B cell (primary cell): ENCODE measurements around the gene NUP98. TPM values are rescaled to one million over a fixed set of nuclear protein-coding genes. Genes with fewer than 3 reads are reported as not detected.

Experiments
- ATAC-seq: fragments of 200-7000 bp; cut with Tn5 transposase; one replicate; pipeline ENCODE4 v1.10.0; 2021; ENCODE audit warnings: low read depth, mild to moderate bottlenecking, moderate number of reproducible peaks, moderate library complexity
- CTCF ChIA-PET: fragments of 350-600 bp; sonication (Branson Sonifier 250); formaldehyde crosslinking; loops from one replicate; lab custom pipeline; 2021; ENCODE audit warnings: antibody characterized with exemption, inconsistent platforms; lab: Charles Lee
- POLR2A ChIA-PET: fragments of 350-600 bp; sonication (Branson Sonifier 250); formaldehyde crosslinking; loops from one replicate; lab custom pipeline; 2021; ENCODE audit warnings: antibody characterized with exemption; lab: Charles Lee
- DNase-seq: peaks from one replicate; pipeline ENCODE4 v3.0.0; 2013
- H2AFZ ChIP-seq: 2 replicates; pipeline ENCODE4 v1.6.1; 2012; ENCODE audit warnings: mild to moderate bottlenecking, low read depth, low read length; ENCODE audit not compliant: insufficient read depth, poor library complexity, severe bottlenecking
- H3K27ac ChIP-seq, 2 donors: 1 replicate in 1 of 2; 2 replicates in 1 of 2; pipeline ENCODE4 v1.5.1; 2012 to 2013; ENCODE audit warnings: low read length in 2 of 2, mild to moderate bottlenecking in 2 of 2, moderate library complexity in 1 of 2
- H3K27me3 ChIP-seq, 4 experiments: fragments of 200-600 bp in 1 of 4; sonication (generic) in 1 of 4; replicated peaks in 1 of 4; 1 replicate in 2 of 4; 2 replicates in 2 of 4; pipeline versions ENCODE4 v1.6.1 to v1.7.0; 2013 to 2016; ENCODE audit warnings: low read length in 3 of 4, mild to moderate bottlenecking in 2 of 4, mixed read lengths in 1 of 4, moderate library complexity in 1 of 4; ENCODE audit not compliant: insufficient read depth in 4 of 4, control insufficient read depth in 3 of 4; ENCODE audit errors: control extremely low read depth in 1 of 4
- H3K36me3 ChIP-seq, 2 experiments: replicated peaks in 1 of 2; 1 replicate in 1 of 2; 2 replicates in 1 of 2; pipeline versions ENCODE4 v1.6.1 to v1.7.1; 2013; ENCODE audit warnings: low read length in 1 of 2; ENCODE audit not compliant: insufficient read depth in 2 of 2, control insufficient read depth in 1 of 2; ENCODE audit errors: control extremely low read depth in 1 of 2, extremely low read depth in 1 of 2
- H3K4me1 ChIP-seq, 2 donors: fragments of 200-600 bp in 1 of 2; sonication (generic) in 1 of 2; 1 replicate in 1 of 2; 2 replicates in 1 of 2; pipeline versions ENCODE4 v1.5.1 to v1.6.1; 2013 to 2017; ENCODE audit warnings: low read length in 2 of 2; ENCODE audit not compliant: control insufficient read depth in 2 of 2, insufficient read depth in 2 of 2
- H3K4me2 ChIP-seq: replicated peaks from 2 replicates; pipeline ENCODE3; 2012; ENCODE audit warnings: mild to moderate bottlenecking, low read depth, low read length; ENCODE audit not compliant: poor library complexity, severe bottlenecking
- H3K4me3 ChIP-seq, 5 experiments: fragments of 200-600 bp in 1 of 5; sonication (generic) in 1 of 5; 1 replicate in 3 of 5; 2 replicates in 2 of 5; pipeline versions ENCODE4 v1.5.1 to v1.7.0; 2011 to 2016; ENCODE audit warnings: low read length in 4 of 5, mild to moderate bottlenecking in 4 of 5, low read depth in 2 of 5, control low read depth in 1 of 5, moderate library complexity in 1 of 5; ENCODE audit not compliant: insufficient read depth in 1 of 5; ENCODE audit errors: control extremely low read depth in 1 of 5, extremely low read depth in 1 of 5
- H3K79me2 ChIP-seq: fragments of 200-600 bp; sonication (generic); one replicate; pipeline ENCODE4 v1.6.0; 2016; ENCODE audit warnings: low read length; ENCODE audit not compliant: control insufficient read depth, insufficient read depth
- H3K9ac ChIP-seq: fragments of 200-600 bp; sonication (generic); 2 replicates; pipeline ENCODE4 v1.6.1; 2017; ENCODE audit warnings: mild to moderate bottlenecking, low read length, moderate library complexity
- H3K9me3 ChIP-seq, 3 donors: one replicate each; pipeline versions ENCODE4 v1.6.1 to v1.7.1; 2013; ENCODE audit warnings: low read length in 2 of 3; ENCODE audit not compliant: control insufficient read depth in 2 of 3, insufficient read depth in 1 of 3; ENCODE audit errors: control extremely low read depth in 1 of 3
- H4K20me1 ChIP-seq: 2 replicates; pipeline ENCODE4 v1.6.0; 2012; ENCODE audit warnings: mild to moderate bottlenecking, low read length; ENCODE audit not compliant: insufficient read depth, control insufficient read depth, poor library complexity, severe bottlenecking
- H3K27ac Mint-ChIP-seq: one replicate; pipeline ENCODE4 v1.8.0; 2021; ENCODE audit warnings: mixed read lengths
- H3K27me3 Mint-ChIP-seq: one replicate; pipeline ENCODE4 v1.8.0; 2021; ENCODE audit warnings: mixed read lengths
- H3K4me1 Mint-ChIP-seq: one replicate; pipeline ENCODE4 v1.8.0; 2021; ENCODE audit warnings: mixed read lengths
- H3K4me3 Mint-ChIP-seq: one replicate; pipeline ENCODE4 v1.8.0; 2021; ENCODE audit warnings: mixed read lengths
- H3K9me3 Mint-ChIP-seq: one replicate; pipeline ENCODE4 v1.8.0; 2022; ENCODE audit warnings: mixed read lengths; ENCODE audit not compliant: insufficient read depth
- EZH2 ChIP-seq: IDR thresholded peaks from 2 replicates; pipeline ENCODE4 v1.6.1; 2012; ENCODE audit warnings: borderline replicate concordance, low read depth, mild to moderate bottlenecking, moderate library complexity, low read length; ENCODE audit not compliant: insufficient read depth, poor library complexity, severe bottlenecking
- WGBS: methylation state at CpG from one replicate; pipeline ENCODE4 v1.1.5; 2013; ENCODE audit warnings: missing lambda C conversion rate; ENCODE audit not compliant: insufficient coverage; 5-methylcytosine and 5-hydroxymethylcytosine counted together
- intact Hi-C: fragments of 100-400 bp; cut with micrococcal nuclease; formaldehyde crosslinking; loops from one replicate; pipeline ENCODE4 v1.10.0; 2022
- polyA plus RNA-seq: library from polyadenylated mRNA; depleted of rRNA; stranded (reverse); fragments of >200 nt; gene quantifications from 2 replicates; pipeline ENCODE4 v1.2.3, GENCODE V29; 2012
- total RNA-seq, 2 donors: library from RNA; stranded (reverse); fragments of 120-200 nt in 1 of 2; gene quantifications; 1 replicate in 1 of 2; 2 replicates in 1 of 2; pipeline versions ENCODE4 v1.2.3 to v1.2.4, GENCODE V29; 2013 to 2022
- TF ChIP-seq, protein P1 (sequence below): fragments of 200-600 bp; IDR thresholded peaks from one replicate; pipeline ENCODE4 v1.8.0; 2022; ENCODE audit warnings: antibody characterized with exemption, mild to moderate bottlenecking

Gene NUP98
- total and polyA plus RNA-seq, 2 donors (not counting 1 experiment from before 2014, with no cell fraction given) = 99.8 to 111 TPM

- ATAC-seq (no peak), DNase-seq (no peak)
- H3K27ac ChIP-seq = peak overlapping the region in 1 of 2 donors; percentile 35
- Mint-ChIP-seq H3K27ac (peak overlapping the region; percentile 53), H3K4me1 (peaks cover 37% of the 10 kb centered on the region), H3K27me3 (no peaks in the 10 kb centered on the region), H3K9me3 (no peaks in the 10 kb centered on the region), H3K4me3 (no peak overlapping the region)
- peaks cover 0 to 55% of the 10 kb centered on the region in 2 experiments for H3K36me3 ChIP-seq
- WGBS = 100% methylated on average over 3 of the region's 3 CpGs
- no peak for TF ChIP-seq EZH2
- TF ChIP-seq, protein P1, sequence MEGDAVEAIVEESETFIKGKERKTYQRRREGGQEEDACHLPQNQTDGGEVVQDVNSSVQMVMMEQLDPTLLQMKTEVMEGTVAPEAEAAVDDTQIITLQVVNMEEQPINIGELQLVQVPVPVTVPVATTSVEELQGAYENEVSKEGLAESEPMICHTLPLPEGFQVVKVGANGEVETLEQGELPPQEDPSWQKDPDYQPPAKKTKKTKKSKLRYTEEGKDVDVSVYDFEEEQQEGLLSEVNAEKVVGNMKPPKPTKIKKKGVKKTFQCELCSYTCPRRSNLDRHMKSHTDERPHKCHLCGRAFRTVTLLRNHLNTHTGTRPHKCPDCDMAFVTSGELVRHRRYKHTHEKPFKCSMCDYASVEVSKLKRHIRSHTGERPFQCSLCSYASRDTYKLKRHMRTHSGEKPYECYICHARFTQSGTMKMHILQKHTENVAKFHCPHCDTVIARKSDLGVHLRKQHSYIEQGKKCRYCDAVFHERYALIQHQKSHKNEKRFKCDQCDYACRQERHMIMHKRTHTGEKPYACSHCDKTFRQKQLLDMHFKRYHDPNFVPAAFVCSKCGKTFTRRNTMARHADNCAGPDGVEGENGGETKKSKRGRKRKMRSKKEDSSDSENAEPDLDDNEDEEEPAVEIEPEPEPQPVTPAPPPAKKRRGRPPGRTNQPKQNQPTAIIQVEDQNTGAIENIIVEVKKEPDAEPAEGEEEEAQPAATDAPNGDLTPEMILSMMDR = no peak
- ChIA-PET POLR2A (interaction anchor here (0.6 to 1.3 kb wide), 2 partner anchors 15 to 165 kb away, joined by 4 to 6 read pairs; partner anchors contain the start of gene RHOG), CTCF (interaction anchor here (0.7 to 3.3 kb wide), 6 partner anchors 12 to 246 kb away, joined by 3 to 33 read pairs (median 4); partner anchors contain the start of gene RHOG)
- no peak overlapping the region for H3K4me3 ChIP-seq
- no peak overlapping the region for H3K4me2 ChIP-seq
- H3K9ac ChIP-seq = no peak overlapping the region
- peaks cover 31% of the 10 kb centered on the region for H4K20me1 ChIP-seq
- H3K27me3 ChIP-seq = no peaks in the 10 kb centered on the region
- peaks cover 43% of the 10 kb centered on the region for H3K79me2 ChIP-seq
- no peak overlapping the region for H2AFZ ChIP-seq
- no peaks in the 10 kb centered on the region for H3K9me3 ChIP-seq
- peaks cover 23 to 27% of the 10 kb centered on the region in 2 donors for H3K4me1 ChIP-seq
- intact Hi-C loops = no loop called here
These were observed 29.4 kb upstream of the NUP98 start for GRCh38 chr11:3826721-3827120.

GRCh38 chr11:3825473-3826154, 28.3 kb upstream of the NUP98 start:
- TF ChIP-seq EZH2 = no peak
- TF ChIP-seq, protein P1 = no peak
- Histone ChIP-seq H2AFZ (no peak overlapping the region), H3K9ac (no peak overlapping the region), H3K27ac (peak overlapping the region in 1 of 2 donors; percentile 74), H3K79me2 (peaks cover 32% of the 10 kb centered on the region), H3K4me3 (no peak overlapping the region), H3K9me3 (no peaks in the 10 kb centered on the region), H3K27me3 (no peaks in the 10 kb centered on the region), H3K36me3 (peaks cover 0 to 45% of the 10 kb centered on the region in 2 experiments), H4K20me1 (peaks cover 20% of the 10 kb centered on the region), H3K4me1 (peaks cover 13 to 16% of the 10 kb centered on the region in 2 donors), H3K4me2 (peak overlapping the region; percentile 16)
- H3K4me1 Mint-ChIP-seq = peaks cover 26% of the 10 kb centered on the region
- ChIA-PET CTCF (interaction anchor here (0.7 to 3.3 kb wide), 21 partner anchors 8 to 247 kb away, joined by 3 to 33 read pairs (median 6); partner anchors contain the start of genes PGAP2, RHOG and STIM1), POLR2A (interaction anchor here (2.8 kb wide), 1 partner anchor 15 kb away, joined by 12 read pairs; the partner anchor contains the start of gene RHOG)
- 68% methylated on average over 5 of the region's 8 CpGs for WGBS
- no peak for ATAC-seq
- no peaks in the 10 kb centered on the region for H3K27me3 Mint-ChIP-seq
- H3K4me3 Mint-ChIP-seq = no peak overlapping the region
- no peaks in the 10 kb centered on the region for H3K9me3 Mint-ChIP-seq
- intact Hi-C loops = no loop called here
- H3K27ac Mint-ChIP-seq = peak overlapping the region; percentile 82
- no peak for DNase-seq
